Measurements from ENCODE around the gene RCC1. TPM values are rescaled to one million over a fixed set of nuclear protein-coding genes. Genes with fewer than 3 reads are reported as not detected.
A peak's percentile ranks its signal among the peaks of the same experiment; 100 is the strongest.

RCC1 gene
- polyA plus RNA-seq, 1 experiment, result 41.5 TPM

DNA sequence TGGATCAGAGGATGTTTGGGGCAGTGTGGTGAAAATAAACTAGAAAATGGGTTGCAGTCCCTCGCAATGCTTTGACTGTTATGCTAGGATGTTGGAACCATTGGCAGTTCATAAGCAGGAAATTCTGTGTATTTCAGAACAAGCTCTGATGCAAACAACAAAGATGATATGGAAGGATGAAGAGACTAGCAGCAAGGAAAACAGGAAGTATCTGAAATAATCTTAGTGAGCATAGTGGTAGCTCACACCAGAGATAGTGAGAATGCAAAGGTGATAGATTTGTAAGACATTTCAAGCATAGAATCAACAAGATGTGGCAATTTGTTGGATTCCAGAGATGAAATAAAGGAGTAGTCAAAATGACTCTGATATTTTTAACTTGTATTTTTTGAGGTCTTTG, 11.1 kb upstream of the RCC1 start:
- ChIA-PET CTCF (interaction anchor here (0.9 kb wide), 1 partner anchor 13 kb away, joined by 3 read pairs; no protein-coding TSS in a partner anchor), POLR2A (interaction anchor here (1.0 kb wide), 1 partner anchor 13 kb away, joined by 3 read pairs; no protein-coding TSS in a partner anchor)
- DNase-seq (ENCODE audit: low read depth), result no peak
- peaks cover 9% of the 10 kb centered on the region for H3K36me3 ChIP-seq (ENCODE audit: control insufficient read depth, insufficient read depth, low read length)
- TF ChIP-seq, protein P1, sequence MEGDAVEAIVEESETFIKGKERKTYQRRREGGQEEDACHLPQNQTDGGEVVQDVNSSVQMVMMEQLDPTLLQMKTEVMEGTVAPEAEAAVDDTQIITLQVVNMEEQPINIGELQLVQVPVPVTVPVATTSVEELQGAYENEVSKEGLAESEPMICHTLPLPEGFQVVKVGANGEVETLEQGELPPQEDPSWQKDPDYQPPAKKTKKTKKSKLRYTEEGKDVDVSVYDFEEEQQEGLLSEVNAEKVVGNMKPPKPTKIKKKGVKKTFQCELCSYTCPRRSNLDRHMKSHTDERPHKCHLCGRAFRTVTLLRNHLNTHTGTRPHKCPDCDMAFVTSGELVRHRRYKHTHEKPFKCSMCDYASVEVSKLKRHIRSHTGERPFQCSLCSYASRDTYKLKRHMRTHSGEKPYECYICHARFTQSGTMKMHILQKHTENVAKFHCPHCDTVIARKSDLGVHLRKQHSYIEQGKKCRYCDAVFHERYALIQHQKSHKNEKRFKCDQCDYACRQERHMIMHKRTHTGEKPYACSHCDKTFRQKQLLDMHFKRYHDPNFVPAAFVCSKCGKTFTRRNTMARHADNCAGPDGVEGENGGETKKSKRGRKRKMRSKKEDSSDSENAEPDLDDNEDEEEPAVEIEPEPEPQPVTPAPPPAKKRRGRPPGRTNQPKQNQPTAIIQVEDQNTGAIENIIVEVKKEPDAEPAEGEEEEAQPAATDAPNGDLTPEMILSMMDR (IDR thresholded peaks at IDR 0.05; ENCODE audit: insufficient read depth, low read depth, low read length), result no peak
- no peaks in the 10 kb centered on the region for H3K27me3 ChIP-seq (ENCODE audit: control insufficient read depth, insufficient read depth, low read length)
- no peak overlapping the region for H3K4me3 ChIP-seq (ENCODE audit: low read depth, low read length)

DNA sequence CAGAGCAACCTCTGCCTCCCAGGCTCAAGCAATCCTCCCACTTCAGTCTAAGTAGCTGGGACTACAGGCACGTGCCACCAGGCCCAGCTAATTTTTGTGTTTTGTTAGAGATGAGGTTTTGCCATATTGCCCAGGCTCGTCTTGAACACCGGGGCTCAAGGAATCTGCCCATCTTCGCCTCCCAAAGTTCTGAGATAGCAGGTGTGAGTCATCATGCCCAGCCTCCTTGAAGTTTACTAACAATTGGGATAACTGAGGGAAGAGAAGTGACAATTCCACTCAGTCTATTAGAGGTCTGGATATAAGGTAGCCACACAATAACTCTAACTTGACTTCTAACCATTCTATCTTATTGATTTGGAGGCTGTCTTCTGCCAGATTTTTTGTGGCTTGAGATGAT, 6.3 kb upstream of the RCC1 start:
- TF ChIP-seq, protein P1 (IDR thresholded peaks at IDR 0.05; ENCODE audit: insufficient read depth, low read depth, low read length), result no peak
- CTCF ChIA-PET, result interaction anchor here (1.2 to 2.0 kb wide), 2 partner anchors 89 to 90 kb away, joined by 3 to 4 read pairs; no protein-coding TSS in a partner anchor
- Histone ChIP-seq H3K4me3 (ENCODE audit: low read depth, low read length) (no peak overlapping the region), H3K36me3 (ENCODE audit: control insufficient read depth, insufficient read depth, low read length) (peaks cover 8% of the 10 kb centered on the region), H3K27me3 (ENCODE audit: control insufficient read depth, insufficient read depth, low read length) (no peaks in the 10 kb centered on the region)
- POLR2A ChIA-PET, result no interaction called here
- no peak for DNase-seq (ENCODE audit: low read depth)

DNA sequence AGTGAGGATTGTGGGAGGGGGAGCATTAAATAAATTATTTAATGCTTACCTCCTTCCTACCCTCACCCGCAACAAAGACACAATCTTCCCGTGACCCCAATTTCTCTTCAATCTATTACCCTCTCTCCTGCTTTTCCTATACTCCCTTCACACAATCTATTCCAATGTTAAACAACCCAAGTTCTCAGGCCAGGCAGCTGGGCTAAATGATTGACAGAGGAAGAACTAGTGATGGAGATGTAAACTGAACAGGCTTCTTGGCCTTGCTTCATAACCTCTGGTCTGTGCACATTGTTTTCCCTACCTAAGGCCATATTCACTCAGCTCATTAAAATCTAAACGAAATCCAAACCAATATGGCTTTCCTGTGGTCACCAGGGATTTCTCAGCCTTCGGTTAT, 3.9 kb upstream of the RCC1 start:
- POLR2A ChIA-PET, result no interaction called here
- Histone ChIP-seq H3K27me3 (ENCODE audit: control insufficient read depth, insufficient read depth, low read length) (no peaks in the 10 kb centered on the region), H3K36me3 (ENCODE audit: control insufficient read depth, insufficient read depth, low read length) (no peaks in the 10 kb centered on the region; the same call in 1 of the 2 replicates), H3K4me3 (ENCODE audit: low read depth, low read length) (no peak overlapping the region)
- CTCF ChIA-PET, result no interaction called here
- no peak for DNase-seq (ENCODE audit: low read depth)
- TF ChIP-seq, protein P1 (IDR thresholded peaks at IDR 0.05; ENCODE audit: insufficient read depth, low read depth, low read length), result no peak

DNA sequence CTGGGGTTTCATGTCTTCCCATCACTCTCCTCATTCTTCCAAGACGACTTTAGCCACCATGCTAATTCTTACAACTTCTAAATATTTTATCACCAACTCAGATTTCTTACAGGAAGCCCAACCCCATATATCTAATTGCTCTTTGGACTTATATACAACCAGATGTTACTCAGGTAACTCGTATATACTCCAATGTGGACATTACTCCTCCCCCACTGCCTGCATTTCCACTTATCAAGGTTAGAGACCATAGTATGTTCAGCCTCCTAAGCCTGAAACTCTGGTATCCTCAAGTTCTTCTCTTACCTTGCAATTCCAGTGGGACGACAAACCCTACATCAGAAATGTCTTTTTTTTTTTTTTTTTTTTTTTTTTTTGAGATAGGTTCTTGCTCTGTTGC, 2.7 kb upstream of the RCC1 start:
- TF ChIP-seq, protein P1 (IDR thresholded peaks at IDR 0.05; ENCODE audit: insufficient read depth, low read depth, low read length), result no peak
- POLR2A ChIA-PET, result no interaction called here
- CTCF ChIA-PET, result no interaction called here
- peaks cover 2% of the 10 kb centered on the region; the same call in 1 of the 2 replicates for H3K36me3 ChIP-seq (ENCODE audit: control insufficient read depth, insufficient read depth, low read length)
- no peak for DNase-seq (ENCODE audit: low read depth)
- no peak overlapping the region for H3K4me3 ChIP-seq (ENCODE audit: low read depth, low read length)
- H3K27me3 ChIP-seq (ENCODE audit: control insufficient read depth, insufficient read depth, low read length), result no peaks in the 10 kb centered on the region

DNA sequence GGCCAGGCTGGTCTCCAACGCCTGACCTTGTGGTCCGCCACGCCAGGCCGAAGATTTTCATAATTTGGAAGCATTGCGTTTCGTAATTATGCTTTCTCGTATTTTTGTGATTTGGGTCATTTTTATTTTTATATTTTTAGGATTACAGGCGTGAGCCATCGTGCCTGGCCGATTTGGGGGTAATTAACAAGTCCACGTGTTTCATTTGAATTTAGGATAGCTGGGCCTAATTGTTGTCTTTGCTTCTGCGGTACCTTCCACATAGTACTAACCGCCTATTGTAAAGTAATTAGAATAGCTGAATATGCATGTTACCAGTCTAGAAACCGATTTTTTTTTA, 1.0 kb downstream of the RCC1 start:
- Histone ChIP-seq H3K27me3 (ENCODE audit: control insufficient read depth, insufficient read depth, low read length) (no peaks in the 10 kb centered on the region), H3K4me3 (ENCODE audit: low read depth, low read length) (peak overlapping the region; percentile 71), H3K36me3 (ENCODE audit: control insufficient read depth, insufficient read depth, low read length) (peaks cover 20% of the 10 kb centered on the region)
- TF ChIP-seq, protein P1 (IDR thresholded peaks at IDR 0.05; ENCODE audit: insufficient read depth, low read depth, low read length), result no peak
- POLR2A ChIA-PET, result no interaction called here
- no peak for DNase-seq (ENCODE audit: low read depth)
- CTCF ChIA-PET, result interaction anchor here (0.7 to 2.7 kb wide), 2 partner anchors 18 to 258 kb away, joined by 3 to 6 read pairs; no protein-coding TSS in a partner anchor

Measured in BJ (cell line).